ENCODE measurements around the gene FHL1. TPM values are rescaled to one million over a fixed set of nuclear protein-coding genes. Genes with fewer than 3 reads are reported as not detected.

Gene FHL1
- polyA plus RNA-seq, 4 donors, result 8.7 to 97.5 (median 62.1) TPM

DNA sequence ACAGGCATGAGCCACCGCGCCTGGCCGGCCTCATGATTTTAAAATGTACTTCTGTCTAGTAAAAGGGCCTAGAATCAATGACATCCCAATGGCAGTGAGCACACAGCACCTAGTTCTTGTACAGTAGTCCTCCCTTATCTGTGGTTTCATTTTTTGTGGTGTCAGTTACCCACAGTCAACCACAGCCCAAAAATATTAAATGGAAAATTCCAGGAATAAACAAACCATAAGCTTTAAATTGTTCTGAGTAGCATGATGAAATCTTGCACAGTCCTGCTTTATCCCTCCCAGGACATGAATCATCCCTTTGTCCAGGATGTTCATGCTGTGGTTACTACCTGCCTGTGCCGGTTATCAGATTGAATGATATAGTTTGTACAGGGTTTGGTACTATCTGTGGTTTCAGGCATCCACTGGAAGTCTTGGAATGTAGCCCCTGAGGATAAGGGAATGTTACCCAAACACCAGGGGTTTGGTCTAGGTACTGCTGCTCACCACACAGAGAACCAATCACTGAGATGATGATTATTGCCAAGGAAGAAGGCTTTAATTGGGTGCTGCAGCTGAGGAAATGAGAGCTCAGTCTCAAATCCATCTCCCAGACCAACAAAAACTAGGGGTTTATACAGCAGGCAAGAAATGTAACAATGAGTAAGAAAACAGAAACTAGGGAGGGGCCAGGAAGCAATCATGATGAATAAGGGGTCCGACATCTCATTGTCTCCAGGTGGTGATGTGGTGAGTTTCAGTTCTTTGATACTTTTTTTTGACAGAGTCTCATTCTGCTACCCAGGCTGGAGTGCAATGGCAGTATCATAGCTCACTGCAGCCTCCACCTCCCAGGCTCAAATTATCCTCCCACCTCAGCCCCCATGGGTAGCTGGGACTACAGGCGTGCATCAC lies 16.2 kb upstream of the FHL1 start:
- no peak for FAIRE-seq
- no peak overlapping the region for H3K4me3 ChIP-seq (ENCODE audit: low read depth in 1 of 3, low read length in 3 of 3)
- WGBS, 3 donors, result 70 to 87% (median 79%) methylated on average over 6 of the region's 6 CpGs
- H3K9me3 ChIP-seq (ENCODE audit: control insufficient read depth in 2 of 2, insufficient read depth in 1 of 2, low read depth in 1 of 2, low read length in 1 of 2), result no peaks in the 10 kb centered on the region
- DNase-seq, result no peak
- no peaks in the 10 kb centered on the region for H3K4me1 ChIP-seq (ENCODE audit: control insufficient read depth in 3 of 3, insufficient read depth in 2 of 3, low read depth in 1 of 3, low read length in 2 of 3)
- H3K36me3 ChIP-seq (ENCODE audit: control insufficient read depth in 3 of 3, insufficient read depth in 2 of 3, low read depth in 1 of 3, low read length in 3 of 3), result no peaks in the 10 kb centered on the region
- no peaks in the 10 kb centered on the region for H3K27me3 ChIP-seq (ENCODE audit: control insufficient read depth in 3 of 3, insufficient read depth in 3 of 3, low read length in 3 of 3)
- H3K27ac ChIP-seq (ENCODE audit: low read depth in 1 of 3, low read length in 2 of 3), result peak overlapping the region in 1 of 3 donors; percentile 12

DNA sequence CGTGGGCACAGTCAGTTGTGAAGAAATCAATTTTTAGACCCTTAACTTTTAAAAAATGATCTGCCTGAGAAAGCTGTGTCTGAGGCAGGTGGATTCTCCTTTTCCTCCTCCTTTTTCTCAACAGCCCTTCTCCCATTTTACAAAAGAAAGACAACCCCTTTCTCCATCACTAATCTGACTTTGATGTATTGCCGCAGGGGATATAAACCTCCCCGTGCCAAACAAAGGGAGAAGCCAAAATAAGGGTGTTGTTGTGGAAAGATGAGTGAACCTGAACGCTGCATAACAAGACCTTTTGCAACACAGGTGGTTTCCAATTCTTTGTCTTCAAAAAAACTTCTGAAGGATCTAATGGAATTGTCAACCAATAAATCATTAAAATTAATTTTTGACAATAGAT lies 8.4 kb upstream of the FHL1 start:
- Histone ChIP-seq H3K4me1 (ENCODE audit: control insufficient read depth in 3 of 3, insufficient read depth in 2 of 3, low read depth in 1 of 3, low read length in 2 of 3) (no peaks in the 10 kb centered on the region), H3K27me3 (ENCODE audit: control insufficient read depth in 3 of 3, insufficient read depth in 3 of 3, low read length in 3 of 3) (peaks cover 0 to 1% (median 0%) of the 10 kb centered on the region in 3 donors), H3K9me3 (ENCODE audit: control insufficient read depth in 2 of 2, insufficient read depth in 1 of 2, low read depth in 1 of 2, low read length in 1 of 2) (no peaks in the 10 kb centered on the region), H3K4me3 (ENCODE audit: low read depth in 1 of 3, low read length in 3 of 3) (no peak overlapping the region), H3K27ac (ENCODE audit: low read depth in 1 of 3, low read length in 2 of 3) (no peak overlapping the region), H3K36me3 (ENCODE audit: control insufficient read depth in 3 of 3, insufficient read depth in 2 of 3, low read depth in 1 of 3, low read length in 3 of 3) (no peaks in the 10 kb centered on the region)
- FAIRE-seq (no peak), DNase-seq (no peak)
- 52 to 64% (median 55%) methylated on average over 4 of the region's 4 CpGs for WGBS, 3 donors

- Histone ChIP-seq H3K27me3 (ENCODE audit: control insufficient read depth in 3 of 3, insufficient read depth in 3 of 3, low read length in 3 of 3) (peaks cover 0 to 15% (median 3%) of the 10 kb centered on the region in 3 donors), H3K27ac (ENCODE audit: low read depth in 1 of 3, low read length in 2 of 3) (no peak overlapping the region), H3K36me3 (ENCODE audit: control insufficient read depth in 3 of 3, insufficient read depth in 2 of 3, low read depth in 1 of 3, low read length in 3 of 3) (no peaks in the 10 kb centered on the region), H3K4me1 (ENCODE audit: control insufficient read depth in 3 of 3, insufficient read depth in 2 of 3, low read depth in 1 of 3, low read length in 2 of 3) (no peaks in the 10 kb centered on the region), H3K9me3 (ENCODE audit: control insufficient read depth in 2 of 2, insufficient read depth in 1 of 2, low read depth in 1 of 2, low read length in 1 of 2) (no peaks in the 10 kb centered on the region), H3K4me3 (ENCODE audit: low read depth in 1 of 3, low read length in 3 of 3) (no peak overlapping the region)
- whole genome bisulfite sequencing, 3 donors, result 39 to 68% (median 46%) methylated on average over 3 of the region's 3 CpGs
- DNase-seq (no peak), FAIRE-seq (peak; percentile 10)
Observed at GRCh38 chrX:136141569-136141968, 5.8 kb upstream of the FHL1 start.

GRCh38 chrX:136142592-136142991 lies 4.7 kb upstream of the FHL1 start:
- Histone ChIP-seq H3K9me3 (ENCODE audit: control insufficient read depth in 2 of 2, insufficient read depth in 1 of 2, low read depth in 1 of 2, low read length in 1 of 2) (no peaks in the 10 kb centered on the region), H3K4me3 (ENCODE audit: low read depth in 1 of 3, low read length in 3 of 3) (no peak overlapping the region), H3K27me3 (ENCODE audit: control insufficient read depth in 3 of 3, insufficient read depth in 3 of 3, low read length in 3 of 3) (peaks cover 0 to 19% (median 3%) of the 10 kb centered on the region in 3 donors), H3K4me1 (ENCODE audit: control insufficient read depth in 3 of 3, insufficient read depth in 2 of 3, low read depth in 1 of 3, low read length in 2 of 3) (no peaks in the 10 kb centered on the region), H3K27ac (ENCODE audit: low read depth in 1 of 3, low read length in 2 of 3) (no peak overlapping the region), H3K36me3 (ENCODE audit: control insufficient read depth in 3 of 3, insufficient read depth in 2 of 3, low read depth in 1 of 3, low read length in 3 of 3) (no peaks in the 10 kb centered on the region)
- DNase-seq, result no peak
- 46 to 54% (median 54%) methylated on average over 3 of the region's 3 CpGs for WGBS, 3 donors
- no peak for FAIRE-seq

GRCh38 chrX:136143711-136144110 lies 3.6 kb upstream of the FHL1 start:
- DNase-seq (no peak), FAIRE-seq (no peak)
- H3K4me1 ChIP-seq (ENCODE audit: control insufficient read depth in 3 of 3, insufficient read depth in 2 of 3, low read depth in 1 of 3, low read length in 2 of 3), result no peaks in the 10 kb centered on the region
- H3K9me3 ChIP-seq (ENCODE audit: control insufficient read depth in 2 of 2, insufficient read depth in 1 of 2, low read depth in 1 of 2, low read length in 1 of 2), result no peaks in the 10 kb centered on the region
- H3K27me3 ChIP-seq (ENCODE audit: control insufficient read depth in 3 of 3, insufficient read depth in 3 of 3, low read length in 3 of 3), result peaks cover 0 to 19% (median 3%) of the 10 kb centered on the region in 3 donors
- peak overlapping the region in 1 of 3 donors; percentile 24 for H3K27ac ChIP-seq (ENCODE audit: low read depth in 1 of 3, low read length in 2 of 3)
- H3K36me3 ChIP-seq (ENCODE audit: control insufficient read depth in 3 of 3, insufficient read depth in 2 of 3, low read depth in 1 of 3, low read length in 3 of 3), result no peaks in the 10 kb centered on the region
- WGBS, 3 donors, result 34 to 53% (median 42%) methylated on average over 6 to 7 of the region's 8 CpGs
- H3K4me3 ChIP-seq (ENCODE audit: low read depth in 1 of 3, low read length in 3 of 3), result no peak overlapping the region

DNA sequence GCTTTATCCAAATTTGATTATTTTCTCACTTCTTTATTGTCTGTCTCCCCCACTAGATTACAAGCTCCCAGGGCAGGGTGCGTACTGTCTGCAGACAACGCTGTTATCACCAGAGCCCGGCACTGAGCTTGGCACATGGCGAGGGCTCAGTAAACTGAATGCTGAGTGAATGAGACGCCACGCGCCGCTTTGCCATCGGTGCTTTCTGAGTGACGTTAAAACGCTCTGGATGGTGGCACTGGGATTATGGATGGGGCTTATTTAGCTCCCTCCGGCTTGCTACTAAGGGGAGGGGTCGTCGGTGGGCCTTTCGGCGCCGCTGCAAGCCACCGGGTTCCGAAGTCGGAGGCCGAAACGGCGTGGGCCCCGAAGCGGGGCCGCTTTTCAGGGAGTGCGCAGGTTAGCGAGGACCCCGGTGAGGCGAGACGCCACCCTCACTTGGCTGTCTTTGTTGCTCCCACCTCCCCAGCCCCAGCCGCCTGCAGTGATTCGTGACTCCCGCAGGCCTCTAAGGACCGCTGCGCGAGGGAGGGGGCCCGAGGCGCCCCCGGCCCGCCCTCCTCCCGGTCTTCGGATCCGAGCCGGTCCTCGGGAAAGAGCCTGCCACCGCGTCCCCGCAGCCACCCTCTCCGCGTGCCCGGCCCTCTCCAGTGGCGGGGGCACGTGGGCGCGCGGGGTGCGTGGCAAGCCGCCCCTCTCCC lies 569 bp upstream of the FHL1 start:
- Histone ChIP-seq H3K27me3 (ENCODE audit: control insufficient read depth in 3 of 3, insufficient read depth in 3 of 3, low read length in 3 of 3) (peaks cover 0 to 22% (median 3%) of the 10 kb centered on the region in 3 donors), H3K36me3 (ENCODE audit: control insufficient read depth in 3 of 3, insufficient read depth in 2 of 3, low read depth in 1 of 3, low read length in 3 of 3) (no peaks in the 10 kb centered on the region), H3K4me1 (ENCODE audit: control insufficient read depth in 3 of 3, insufficient read depth in 2 of 3, low read depth in 1 of 3, low read length in 2 of 3) (no peaks in the 10 kb centered on the region), H3K4me3 (ENCODE audit: low read depth in 1 of 3, low read length in 3 of 3) (peak overlapping the region; percentile 46 to 57 (median 48)), H3K27ac (ENCODE audit: low read depth in 1 of 3, low read length in 2 of 3) (peak overlapping the region in 2 of 3 donors; percentile 48 to 75), H3K9me3 (ENCODE audit: control insufficient read depth in 2 of 2, insufficient read depth in 1 of 2, low read depth in 1 of 2, low read length in 1 of 2) (no peaks in the 10 kb centered on the region)
- FAIRE-seq, result no peak
- 1 to 39% (median 7%) methylated on average over 34 to 59 of the region's 59 CpGs for WGBS, 3 donors
- peak in 1 of 2 donors; percentile 21 for DNase-seq

GRCh38 chrX:136147976-136148375 lies 643 bp downstream of the FHL1 start:
- Histone ChIP-seq H3K9me3 (ENCODE audit: control insufficient read depth in 2 of 2, insufficient read depth in 1 of 2, low read depth in 1 of 2, low read length in 1 of 2) (no peaks in the 10 kb centered on the region), H3K4me3 (ENCODE audit: low read depth in 1 of 3, low read length in 3 of 3) (peak overlapping the region in 2 of 3 donors; percentile 44 to 48), H3K27ac (ENCODE audit: low read depth in 1 of 3, low read length in 2 of 3) (peak overlapping the region in 2 of 3 donors; percentile 63 to 83), H3K36me3 (ENCODE audit: control insufficient read depth in 3 of 3, insufficient read depth in 2 of 3, low read depth in 1 of 3, low read length in 3 of 3) (no peaks in the 10 kb centered on the region), H3K27me3 (ENCODE audit: control insufficient read depth in 3 of 3, insufficient read depth in 3 of 3, low read length in 3 of 3) (peaks cover 0 to 22% (median 3%) of the 10 kb centered on the region in 3 donors), H3K4me1 (ENCODE audit: control insufficient read depth in 3 of 3, insufficient read depth in 2 of 3, low read depth in 1 of 3, low read length in 2 of 3) (no peaks in the 10 kb centered on the region)
- WGBS, 3 donors, result 5 to 33% (median 17%) methylated on average over 7 to 17 of the region's 17 CpGs
- FAIRE-seq (no peak), DNase-seq (no peak)

DNA sequence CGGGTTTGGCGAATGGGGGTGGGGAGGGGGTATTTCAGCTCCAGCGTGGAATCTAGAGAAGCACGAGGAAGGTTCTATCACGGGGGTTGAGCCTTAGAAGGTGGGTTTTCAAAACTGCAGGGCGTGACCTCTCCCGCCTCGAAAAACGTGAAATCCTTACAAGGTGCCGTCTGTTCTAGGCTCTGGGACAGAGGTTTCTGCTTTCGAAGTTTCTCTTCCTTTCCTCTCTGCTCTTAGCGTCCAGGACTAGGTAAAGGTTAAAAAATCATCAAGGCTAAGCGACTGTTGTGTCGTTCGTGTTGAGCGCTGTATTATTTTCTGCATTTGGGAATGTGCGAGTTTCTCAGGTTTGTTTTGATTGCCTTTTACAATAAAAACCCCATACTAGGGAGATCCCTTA lies 1.1 kb downstream of the FHL1 start:
- Histone ChIP-seq H3K4me1 (ENCODE audit: control insufficient read depth in 3 of 3, insufficient read depth in 2 of 3, low read depth in 1 of 3, low read length in 2 of 3) (no peaks in the 10 kb centered on the region), H3K4me3 (ENCODE audit: low read depth in 1 of 3, low read length in 3 of 3) (peak overlapping the region in 2 of 3 donors; percentile 44 to 48)
- WGBS, 3 donors, result 18 to 57% (median 24%) methylated on average over 15 to 17 of the region's 17 CpGs

More for the DNA sequence above, 1.1 kb downstream of the FHL1 start:
- DNase-seq, result no peak
- peaks cover 0 to 22% (median 3%) of the 10 kb centered on the region in 3 donors for H3K27me3 ChIP-seq (ENCODE audit: control insufficient read depth in 3 of 3, insufficient read depth in 3 of 3, low read length in 3 of 3)
- H3K27ac ChIP-seq (ENCODE audit: low read depth in 1 of 3, low read length in 2 of 3), result peak overlapping the region in 2 of 3 donors; percentile 43 to 48
- H3K9me3 ChIP-seq (ENCODE audit: control insufficient read depth in 2 of 2, insufficient read depth in 1 of 2, low read depth in 1 of 2, low read length in 1 of 2), result no peaks in the 10 kb centered on the region
- H3K36me3 ChIP-seq (ENCODE audit: control insufficient read depth in 3 of 3, insufficient read depth in 2 of 3, low read depth in 1 of 3, low read length in 3 of 3), result no peaks in the 10 kb centered on the region
- no peak for FAIRE-seq

All from small intestine (tissue), 7 donors.